ENCODE data around the gene IZUMO1. TPM values are rescaled to one million over a fixed set of nuclear protein-coding genes. Genes with fewer than 3 reads are reported as not detected.

Gene IZUMO1
- total and polyA plus RNA-seq, 2 of the 13 experiments (the other 11 are each of a cell fraction or from before 2014, with no cell fraction given): 0.07 to 0.22 TPM

DNA sequence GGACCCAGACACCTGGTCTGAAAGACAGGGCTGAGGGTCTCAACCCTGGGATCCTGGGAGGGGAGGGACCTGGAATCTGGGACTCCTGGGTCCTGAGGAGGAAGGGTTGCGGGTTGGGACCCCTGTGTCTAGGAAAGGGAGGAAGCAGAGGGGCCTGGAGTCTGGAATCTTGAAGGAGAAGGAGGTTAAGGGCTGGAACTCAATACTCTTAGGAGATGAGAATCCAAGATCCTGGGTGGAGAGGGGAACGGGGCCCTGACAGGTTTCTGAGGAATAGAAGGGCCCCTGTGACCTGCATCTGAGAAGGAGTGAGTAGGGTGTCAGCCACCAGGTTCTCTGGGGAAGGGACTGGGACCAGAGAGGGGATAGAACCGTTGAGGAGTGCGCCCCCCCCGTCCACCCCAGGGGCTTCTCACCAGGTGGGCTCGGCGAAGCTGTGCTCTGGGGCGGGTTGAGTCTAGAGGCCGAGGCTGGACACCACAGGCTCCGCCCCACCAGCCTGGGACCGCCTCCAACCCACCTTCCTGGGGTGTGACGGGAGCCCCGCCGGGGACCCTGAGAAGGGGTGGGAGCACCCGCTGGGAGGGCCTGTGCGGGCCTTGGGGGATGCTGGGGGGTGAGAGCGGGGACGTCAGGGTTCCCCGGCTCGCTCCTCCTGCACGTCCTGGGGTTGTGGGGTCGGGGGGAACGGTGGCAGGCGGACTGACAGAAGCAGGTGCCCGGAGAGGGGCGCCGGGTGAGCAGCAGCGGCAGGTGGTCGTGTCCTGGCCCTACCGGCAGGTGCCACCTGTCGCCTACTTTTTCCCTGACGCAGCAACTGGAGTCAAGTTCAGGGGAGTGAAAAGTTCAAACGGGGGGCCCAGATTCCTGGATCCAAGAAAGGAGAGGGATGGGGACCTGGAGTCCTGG lies 27.2 kb downstream of the IZUMO1 start, which contains the start of gene MAMSTR (continued):
- TF ChIP-seq, protein P1, sequence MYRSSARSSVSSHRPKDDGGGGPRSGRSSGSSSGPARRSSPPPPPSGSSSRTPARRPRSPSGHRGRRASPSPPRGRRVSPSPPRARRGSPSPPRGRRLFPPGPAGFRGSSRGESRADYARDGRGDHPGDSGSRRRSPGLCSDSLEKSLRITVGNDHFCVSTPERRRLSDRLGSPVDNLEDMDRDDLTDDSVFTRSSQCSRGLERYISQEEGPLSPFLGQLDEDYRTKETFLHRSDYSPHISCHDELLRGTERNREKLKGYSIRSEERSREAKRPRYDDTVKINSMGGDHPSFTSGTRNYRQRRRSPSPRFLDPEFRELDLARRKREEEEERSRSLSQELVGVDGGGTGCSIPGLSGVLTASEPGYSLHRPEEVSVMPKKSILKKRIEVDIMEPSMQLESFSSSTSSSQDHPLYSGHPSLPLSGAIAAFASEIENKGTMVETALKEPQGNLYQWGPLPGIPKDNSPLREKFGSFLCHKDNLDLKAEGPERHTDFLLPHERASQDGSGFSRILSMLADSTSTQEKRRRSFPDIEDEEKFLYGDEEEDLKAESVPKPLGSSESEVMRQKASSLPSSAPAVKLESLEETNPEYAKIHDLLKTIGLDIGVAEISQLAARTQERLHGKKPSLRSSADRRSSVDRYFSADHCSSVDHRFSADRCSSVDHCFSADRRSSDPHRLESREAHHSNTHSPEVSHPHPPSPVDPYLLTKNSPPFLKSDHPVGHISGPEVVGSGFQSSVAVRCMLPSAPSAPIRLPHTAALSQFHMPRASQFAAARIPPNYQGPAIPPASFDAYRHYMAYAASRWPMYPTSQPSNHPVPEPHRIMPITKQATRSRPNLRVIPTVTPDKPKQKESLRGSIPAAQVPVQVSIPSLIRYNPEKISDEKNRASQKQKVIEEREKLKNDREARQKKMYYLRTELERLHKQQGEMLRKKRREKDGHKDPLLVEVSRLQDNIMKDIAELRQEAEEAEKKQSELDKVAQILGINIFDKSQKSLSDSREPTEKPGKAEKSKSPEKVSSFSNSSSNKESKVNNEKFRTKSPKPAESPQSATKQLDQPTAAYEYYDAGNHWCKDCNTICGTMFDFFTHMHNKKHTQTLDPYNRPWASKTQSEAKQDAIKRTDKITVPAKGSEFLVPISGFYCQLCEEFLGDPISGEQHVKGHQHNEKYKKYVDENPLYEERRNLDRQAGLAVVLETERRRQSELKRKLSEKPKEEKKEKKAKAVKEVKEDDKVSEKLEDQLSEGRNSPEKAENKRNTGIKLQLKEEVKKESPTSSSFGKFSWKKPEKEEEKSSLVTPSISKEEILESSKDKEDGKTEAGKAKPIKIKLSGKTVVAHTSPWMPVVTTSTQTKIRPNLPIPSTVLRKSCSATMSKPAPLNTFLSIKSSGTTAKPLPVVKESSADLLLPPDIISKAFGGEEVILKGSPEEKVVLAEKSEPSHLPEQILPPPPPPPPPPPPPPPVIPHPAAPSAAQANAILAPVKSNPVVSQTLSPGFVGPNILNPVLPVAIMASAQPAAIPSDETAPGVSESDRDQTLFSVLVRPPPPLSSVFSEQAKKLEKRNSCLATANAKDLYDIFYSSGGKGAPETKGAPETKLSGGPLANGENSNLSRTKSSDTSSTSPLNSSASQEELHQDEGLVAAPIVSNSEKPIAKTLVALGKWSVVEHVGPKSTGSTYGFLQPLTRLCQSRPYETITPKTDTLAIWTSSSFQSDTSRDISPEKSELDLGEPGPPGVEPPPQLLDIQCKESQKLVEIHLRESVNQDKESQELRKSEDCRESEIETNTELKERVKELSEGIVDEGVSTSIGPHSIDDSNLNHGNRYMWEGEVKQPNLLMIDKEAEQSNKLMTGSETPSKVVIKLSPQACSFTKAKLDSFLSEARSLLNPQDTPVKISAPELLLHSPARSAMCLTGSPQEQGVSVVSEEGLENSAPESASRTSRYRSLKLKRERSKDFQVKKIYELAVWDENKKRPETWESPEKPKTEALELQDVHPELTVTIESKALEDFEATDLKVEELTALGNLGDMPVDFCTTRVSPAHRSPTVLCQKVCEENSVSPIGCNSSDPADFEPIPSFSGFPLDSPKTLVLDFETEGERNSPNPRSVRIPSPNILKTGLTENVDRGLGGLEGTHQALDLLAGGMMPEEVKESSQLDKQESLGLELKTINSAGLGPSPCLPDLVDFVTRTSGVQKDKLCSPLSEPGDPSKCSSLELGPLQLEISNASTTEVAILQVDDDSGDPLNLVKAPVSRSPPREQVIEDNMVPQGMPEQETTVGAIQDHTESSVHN (CRISPR knock-in tag; IDR thresholded peaks at IDR 0.05): no peak
- TF ChIP-seq MIER2 (CRISPR knock-in tag; IDR thresholded peaks at IDR 0.05) (no peak), AGO1 (IDR thresholded peaks at IDR 0.05; ENCODE audit: low read depth, low read length, poor library complexity, severe bottlenecking) (no peak), ARNTL (CRISPR knock-in tag; IDR thresholded peaks at IDR 0.05) (0 out of 2 replicates have a peak, but pooled peaks have one; percentile 33), MYC (CRISPR knock-in tag; IDR thresholded peaks at IDR 0.05; ENCODE audit: borderline replicate concordance) (0 out of 2 replicates have a peak, but pooled peaks have one; percentile 13), ZNF317 (CRISPR knock-in tag; IDR thresholded peaks at IDR 0.05) (no peak), HNRNPLL (IDR thresholded peaks at IDR 0.05; ENCODE audit: low read depth, low read length, poor library complexity, severe bottlenecking) (peak; percentile 12), ZKSCAN8 (CRISPR knock-in tag; IDR thresholded peaks at IDR 0.05; ENCODE audit: borderline replicate concordance) (no peak)
- TF ChIP-seq, protein P2, sequence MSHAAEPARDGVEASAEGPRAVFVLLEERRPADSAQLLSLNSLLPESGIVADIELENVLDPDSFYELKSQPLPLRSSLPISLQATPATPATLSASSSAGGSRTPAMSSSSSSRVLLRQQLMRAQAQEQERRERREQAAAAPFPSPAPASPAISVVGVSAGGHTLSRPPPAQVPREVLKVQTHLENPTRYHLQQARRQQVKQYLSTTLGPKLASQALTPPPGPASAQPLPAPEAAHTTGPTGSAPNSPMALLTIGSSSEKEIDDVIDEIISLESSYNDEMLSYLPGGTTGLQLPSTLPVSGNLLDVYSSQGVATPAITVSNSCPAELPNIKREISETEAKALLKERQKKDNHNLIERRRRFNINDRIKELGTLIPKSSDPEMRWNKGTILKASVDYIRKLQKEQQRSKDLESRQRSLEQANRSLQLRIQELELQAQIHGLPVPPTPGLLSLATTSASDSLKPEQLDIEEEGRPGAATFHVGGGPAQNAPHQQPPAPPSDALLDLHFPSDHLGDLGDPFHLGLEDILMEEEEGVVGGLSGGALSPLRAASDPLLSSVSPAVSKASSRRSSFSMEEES (CRISPR knock-in tag; IDR thresholded peaks at IDR 0.05): 0 out of 2 replicates have a peak, but pooled peaks have one; percentile 14
- TF ChIP-seq, protein P3, sequence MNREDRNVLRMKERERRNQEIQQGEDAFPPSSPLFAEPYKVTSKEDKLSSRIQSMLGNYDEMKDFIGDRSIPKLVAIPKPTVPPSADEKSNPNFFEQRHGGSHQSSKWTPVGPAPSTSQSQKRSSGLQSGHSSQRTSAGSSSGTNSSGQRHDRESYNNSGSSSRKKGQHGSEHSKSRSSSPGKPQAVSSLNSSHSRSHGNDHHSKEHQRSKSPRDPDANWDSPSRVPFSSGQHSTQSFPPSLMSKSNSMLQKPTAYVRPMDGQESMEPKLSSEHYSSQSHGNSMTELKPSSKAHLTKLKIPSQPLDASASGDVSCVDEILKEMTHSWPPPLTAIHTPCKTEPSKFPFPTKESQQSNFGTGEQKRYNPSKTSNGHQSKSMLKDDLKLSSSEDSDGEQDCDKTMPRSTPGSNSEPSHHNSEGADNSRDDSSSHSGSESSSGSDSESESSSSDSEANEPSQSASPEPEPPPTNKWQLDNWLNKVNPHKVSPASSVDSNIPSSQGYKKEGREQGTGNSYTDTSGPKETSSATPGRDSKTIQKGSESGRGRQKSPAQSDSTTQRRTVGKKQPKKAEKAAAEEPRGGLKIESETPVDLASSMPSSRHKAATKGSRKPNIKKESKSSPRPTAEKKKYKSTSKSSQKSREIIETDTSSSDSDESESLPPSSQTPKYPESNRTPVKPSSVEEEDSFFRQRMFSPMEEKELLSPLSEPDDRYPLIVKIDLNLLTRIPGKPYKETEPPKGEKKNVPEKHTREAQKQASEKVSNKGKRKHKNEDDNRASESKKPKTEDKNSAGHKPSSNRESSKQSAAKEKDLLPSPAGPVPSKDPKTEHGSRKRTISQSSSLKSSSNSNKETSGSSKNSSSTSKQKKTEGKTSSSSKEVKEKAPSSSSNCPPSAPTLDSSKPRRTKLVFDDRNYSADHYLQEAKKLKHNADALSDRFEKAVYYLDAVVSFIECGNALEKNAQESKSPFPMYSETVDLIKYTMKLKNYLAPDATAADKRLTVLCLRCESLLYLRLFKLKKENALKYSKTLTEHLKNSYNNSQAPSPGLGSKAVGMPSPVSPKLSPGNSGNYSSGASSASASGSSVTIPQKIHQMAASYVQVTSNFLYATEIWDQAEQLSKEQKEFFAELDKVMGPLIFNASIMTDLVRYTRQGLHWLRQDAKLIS (CRISPR knock-in tag; IDR thresholded peaks at IDR 0.05): no peak
- TF ChIP-seq, protein P4, sequence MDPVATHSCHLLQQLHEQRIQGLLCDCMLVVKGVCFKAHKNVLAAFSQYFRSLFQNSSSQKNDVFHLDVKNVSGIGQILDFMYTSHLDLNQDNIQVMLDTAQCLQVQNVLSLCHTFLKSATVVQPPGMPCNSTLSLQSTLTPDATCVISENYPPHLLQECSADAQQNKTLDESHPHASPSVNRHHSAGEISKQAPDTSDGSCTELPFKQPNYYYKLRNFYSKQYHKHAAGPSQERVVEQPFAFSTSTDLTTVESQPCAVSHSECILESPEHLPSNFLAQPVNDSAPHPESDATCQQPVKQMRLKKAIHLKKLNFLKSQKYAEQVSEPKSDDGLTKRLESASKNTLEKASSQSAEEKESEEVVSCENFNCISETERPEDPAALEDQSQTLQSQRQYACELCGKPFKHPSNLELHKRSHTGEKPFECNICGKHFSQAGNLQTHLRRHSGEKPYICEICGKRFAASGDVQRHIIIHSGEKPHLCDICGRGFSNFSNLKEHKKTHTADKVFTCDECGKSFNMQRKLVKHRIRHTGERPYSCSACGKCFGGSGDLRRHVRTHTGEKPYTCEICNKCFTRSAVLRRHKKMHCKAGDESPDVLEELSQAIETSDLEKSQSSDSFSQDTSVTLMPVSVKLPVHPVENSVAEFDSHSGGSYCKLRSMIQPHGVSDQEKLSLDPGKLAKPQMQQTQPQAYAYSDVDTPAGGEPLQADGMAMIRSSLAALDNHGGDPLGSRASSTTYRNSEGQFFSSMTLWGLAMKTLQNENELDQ (CRISPR knock-in tag; IDR thresholded peaks at IDR 0.05; ENCODE audit: borderline replicate concordance): no peak

Data from HepG2 (cell line).